C4-2B (cell line): ENCODE data around the gene FGFBP3.

Experiments
- H3K27ac ChIP-seq: fragments of 450-650 bp; 2 replicates; pipeline ENCODE4 v1.5.1; 2017
- CTCF ChIP-seq: fragments of 450-650 bp; conservative IDR thresholded peaks from 2 replicates; pipeline ENCODE4 v1.5.1; 2017; ENCODE audit warnings: mild to moderate bottlenecking
- ZFX ChIP-seq: fragments of 450-650 bp; IDR thresholded peaks from 2 replicates; pipeline ENCODE4 v1.6.1; 2017

FGFBP3 gene

GRCh38 chr10:91919651-91920050 is 10.4 kb upstream of the FGFBP3 start:
- no peak overlapping the region for H3K27ac ChIP-seq
- TF ChIP-seq CTCF (no peak), ZFX (no peak)

- H3K27ac ChIP-seq = no peak overlapping the region
Measured at GRCh38 chr10:91910467-91910866, 1.2 kb upstream of the FGFBP3 start.

GRCh38 chr10:91908337-91909116 is 759 bp downstream of the FGFBP3 start:
- TF ChIP-seq ZFX (peak; percentile 75), CTCF (peak; percentile 87)
- H3K27ac ChIP-seq = peak overlapping the region; percentile 54

More at GRCh38 chr10:91910467-91910866, 1.2 kb upstream of the FGFBP3 start:
- TF ChIP-seq ZFX (no peak), CTCF (no peak)

- H3K27ac ChIP-seq = peak overlapping the region; percentile 54
- no peak for TF ChIP-seq CTCF
- no peak for TF ChIP-seq ZFX
Measured at GRCh38 chr10:91907914-91908336, 1.4 kb downstream of the FGFBP3 start.

GRCh38 chr10:91907033-91907594 is 2.2 kb downstream of the FGFBP3 start:
- TF ChIP-seq CTCF (no peak), ZFX (no peak)
- no peak overlapping the region for H3K27ac ChIP-seq

GRCh38 chr10:91901784-91902677 is 7.3 kb downstream of the FGFBP3 start:
- TF ChIP-seq ZFX (no peak), CTCF (no peak)
- no peak overlapping the region for H3K27ac ChIP-seq
